ENCODE measurements around the gene PRDM11.

- TF ChIP-seq POLR2AphosphoS5 (IDR thresholded peaks at IDR 0.05; ENCODE audit: low read depth, low read length): no peak
- no peak for TF ChIP-seq POLR2A (IDR thresholded peaks at IDR 0.05; ENCODE audit: low read depth, low read length)
- TF ChIP-seq TAF1 (IDR thresholded peaks at IDR 0.05; ENCODE audit: low read depth, low read length): no peak
Measured at GRCh38 chr11:45210846-45211245, 64.4 kb downstream of the PRDM11 start.
